Posterior vena cava (tissue), 2 donors: ENCODE data around the gene INO80. TPM values are rescaled to one million over a fixed set of nuclear protein-coding genes. Genes with fewer than 3 reads are reported as not detected.
"Not testable (repeated sequence)": the region's sequence is repeated elsewhere in the genome, so short reads cannot be mapped to it uniquely, and the experiment has no call there.

Experiments
- DNase-seq: peaks from one replicate; pipeline ENCODE4 v3.0.0-alpha.2; 2020; ENCODE audit warnings: low spot score
- intact Hi-C, 2 donors: fragments of 100-400 bp; cut with DNase I; formaldehyde crosslinking; loops; one replicate each; pipeline versions ENCODE4 v1.14.1 to v1.14.2; 2022 to 2023
- total RNA-seq, 2 donors: library from RNA; stranded (reverse); fragmentation: NEBNext Ultra II Directional; extraction: Animal tissue kit (Norgen Biotek cat#: 25700); gene quantifications; one replicate each; pipeline ENCODE4 v1.2.1, GENCODE V29; 2021
- donor health status: DM: yes; HTN: yes; CAD: no.
- donor health status: DM: yes; HTN: yes; CAD: no.

The INO80 gene
- total RNA-seq, 2 donors from 2014 or later: 21.4 to 25.5 TPM

DNA sequence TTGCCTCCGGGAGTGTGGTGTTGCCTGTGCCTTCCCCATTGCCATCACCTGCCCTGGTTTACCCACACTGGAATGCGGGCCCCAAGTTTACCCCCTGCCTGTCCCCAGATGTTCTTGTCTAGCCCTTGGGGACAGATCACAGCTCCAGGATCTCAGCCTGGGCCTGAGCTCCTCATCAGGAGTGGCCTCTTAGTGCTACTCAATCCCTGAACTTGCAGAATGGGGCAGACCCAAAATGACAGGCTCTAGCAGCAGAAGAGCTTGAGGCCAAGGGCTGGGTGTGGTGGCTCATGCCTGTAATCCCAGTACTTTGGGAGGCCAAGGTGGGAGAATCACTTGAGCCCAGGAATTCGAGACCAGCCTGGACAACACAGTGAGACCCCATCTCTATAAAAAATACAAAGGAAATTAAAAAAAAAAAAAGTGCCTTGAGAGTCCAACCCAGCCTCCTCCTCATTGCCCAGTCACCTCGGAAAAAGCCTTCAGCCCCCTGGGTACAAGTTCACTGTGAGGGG, 159.0 kb downstream of the INO80 start:
- intact Hi-C loops: no loop called here
- no peak for DNase-seq

DNA sequence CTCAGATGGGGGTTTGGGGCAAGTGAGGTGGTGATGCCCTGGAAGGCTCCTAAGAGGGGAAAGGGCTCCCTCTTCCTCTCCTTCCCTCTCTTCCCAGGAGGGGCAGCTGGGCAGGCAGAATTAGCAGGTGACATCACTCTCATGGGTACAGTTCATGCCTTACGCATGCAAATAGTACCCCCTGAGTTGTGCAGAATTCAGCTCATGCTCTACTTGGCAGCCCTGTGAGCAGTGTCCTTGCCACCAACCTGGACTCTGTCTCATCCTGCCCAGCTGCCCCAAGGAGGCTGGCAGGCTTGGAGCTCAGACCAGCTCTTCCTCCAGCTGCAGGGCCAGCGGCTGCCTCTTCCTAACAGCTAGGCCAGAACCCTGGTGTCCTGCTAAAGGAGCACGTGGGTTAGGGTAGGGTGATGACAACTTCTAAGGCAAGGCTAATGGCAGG, 159.5 kb downstream of the INO80 start:
- intact Hi-C loops: no loop called here

DNA sequence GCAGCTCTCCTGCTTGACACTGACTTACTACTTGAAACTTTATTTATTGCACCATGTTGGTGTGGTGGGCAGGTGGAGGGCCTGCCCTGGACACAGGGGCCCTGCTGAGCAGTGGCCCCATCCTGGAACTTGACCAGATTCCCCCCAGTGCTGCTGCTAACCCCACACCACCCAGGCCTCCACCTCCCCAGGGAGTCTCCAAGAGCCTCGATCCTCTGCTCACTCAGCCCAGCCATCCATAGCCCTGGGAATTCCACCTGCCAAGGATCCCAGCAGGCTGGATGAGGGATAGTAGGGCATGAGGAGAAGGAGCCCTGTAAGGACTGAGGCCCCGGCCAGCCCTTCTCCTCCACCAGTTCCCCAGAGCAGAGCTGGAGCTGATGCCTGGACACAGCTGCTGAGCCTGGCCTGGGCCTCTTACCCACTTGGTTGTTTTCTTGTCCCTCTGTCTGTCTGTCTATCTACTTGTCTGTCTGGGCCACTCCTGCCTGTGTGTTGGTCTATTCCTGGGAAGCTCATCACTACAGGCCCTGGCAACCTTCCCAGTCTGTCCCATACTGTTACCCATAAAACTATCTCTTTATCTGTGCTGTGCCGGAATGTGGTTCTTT, 160.0 kb downstream of the INO80 start:
- intact Hi-C loops: no loop called here
- DNase-seq: no peak

More for the DNA sequence above, 159.5 kb downstream of the INO80 start:
- DNase-seq: no peak

DNA sequence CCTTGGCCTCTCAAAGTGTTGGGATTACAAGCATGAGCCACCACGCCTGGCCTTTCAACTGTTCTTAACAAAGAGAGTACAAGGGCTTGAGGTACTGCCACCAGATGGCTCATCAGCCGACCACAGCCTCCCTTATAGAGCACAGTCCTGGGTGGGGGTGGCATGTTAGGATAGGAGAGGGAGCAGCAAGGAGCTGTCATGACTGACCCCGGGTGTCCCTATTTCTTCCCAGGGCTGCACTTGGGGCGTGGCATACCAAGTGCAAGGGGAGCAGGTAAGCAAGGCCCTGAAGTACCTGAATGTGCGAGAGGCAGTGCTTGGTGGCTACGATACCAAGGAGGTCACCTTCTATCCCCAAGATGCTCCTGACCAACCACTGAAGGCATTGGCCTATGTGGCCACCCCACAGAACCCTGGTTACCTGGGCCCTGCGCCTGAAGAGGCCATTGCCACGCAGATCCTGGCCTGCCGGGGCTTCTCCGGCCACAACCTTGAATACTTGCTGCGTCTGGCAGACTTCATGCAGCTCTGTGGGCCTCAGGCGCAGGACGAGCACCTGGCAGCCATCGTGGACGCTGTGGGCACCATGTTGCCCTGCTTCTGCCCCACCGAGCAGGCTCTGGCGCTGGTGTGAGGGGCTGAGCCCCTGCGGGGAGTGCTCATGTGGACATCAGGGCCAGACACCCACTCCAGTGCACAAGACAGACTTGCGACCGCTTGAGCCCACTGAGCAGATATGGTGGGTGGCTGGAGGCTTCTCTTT, 160.8 kb downstream of the INO80 start:
- intact Hi-C loops: no loop called here
- DNase-seq: no peak

DNA sequence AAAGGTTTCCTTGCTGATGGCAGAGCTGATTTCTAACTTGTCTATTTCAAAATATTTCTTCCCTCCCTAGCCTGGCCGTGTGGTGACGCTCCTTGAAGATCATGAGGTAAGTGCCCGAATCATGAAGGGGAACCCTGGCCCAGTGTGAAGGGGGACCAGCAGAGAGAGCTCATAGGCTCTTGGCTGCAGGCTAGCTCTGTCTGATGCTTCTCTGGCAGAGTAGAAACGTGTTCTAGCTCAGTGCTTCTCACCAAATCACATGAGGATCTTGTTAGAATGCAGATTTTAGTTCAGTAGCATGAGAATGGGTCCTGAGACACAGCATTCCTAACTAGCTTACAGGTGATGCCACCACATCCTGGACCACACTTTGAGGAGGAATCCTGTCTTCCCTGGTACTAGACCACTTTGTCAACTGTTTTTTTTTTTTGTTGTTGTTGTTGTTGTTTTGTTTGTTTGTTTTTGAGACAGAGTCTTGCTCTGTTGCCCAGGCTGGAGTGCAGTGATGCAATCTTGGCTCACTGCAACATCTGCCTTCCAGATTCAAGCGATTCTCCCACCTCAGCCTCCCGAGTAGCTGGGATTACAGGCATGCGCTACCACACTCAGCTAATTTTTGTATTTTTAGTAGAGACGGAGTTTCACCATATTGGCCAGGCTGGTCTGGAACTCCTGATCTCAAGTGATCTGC, 161.8 kb downstream of the INO80 start:
- DNase-seq, intact Hi-C loops: not testable (repeated sequence)

DNA sequence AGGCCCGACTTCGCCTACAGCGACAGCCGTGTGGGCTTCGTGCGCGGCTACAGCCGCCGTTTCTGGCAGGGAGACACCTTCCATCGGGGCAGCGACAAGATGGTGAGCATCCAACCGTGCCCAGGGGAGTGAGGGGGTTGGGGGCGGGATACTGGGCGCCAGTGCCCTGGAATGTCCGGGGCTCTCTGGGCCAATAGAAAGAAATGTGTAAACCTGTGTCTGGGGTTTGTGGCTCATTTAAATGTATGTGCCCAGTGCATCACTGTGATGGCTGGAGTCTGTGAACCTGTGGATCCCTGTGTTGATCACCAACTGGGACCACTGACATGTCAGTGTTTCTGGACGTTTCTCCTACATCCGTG, 162.4 kb downstream of the INO80 start:
- peak; percentile 82 for DNase-seq
- intact Hi-C loops: loop anchor here in 1 of 2 donors (2.0 kb wide), 1 partner anchor 67 kb away; no protein-coding TSS in a partner anchor

DNA sequence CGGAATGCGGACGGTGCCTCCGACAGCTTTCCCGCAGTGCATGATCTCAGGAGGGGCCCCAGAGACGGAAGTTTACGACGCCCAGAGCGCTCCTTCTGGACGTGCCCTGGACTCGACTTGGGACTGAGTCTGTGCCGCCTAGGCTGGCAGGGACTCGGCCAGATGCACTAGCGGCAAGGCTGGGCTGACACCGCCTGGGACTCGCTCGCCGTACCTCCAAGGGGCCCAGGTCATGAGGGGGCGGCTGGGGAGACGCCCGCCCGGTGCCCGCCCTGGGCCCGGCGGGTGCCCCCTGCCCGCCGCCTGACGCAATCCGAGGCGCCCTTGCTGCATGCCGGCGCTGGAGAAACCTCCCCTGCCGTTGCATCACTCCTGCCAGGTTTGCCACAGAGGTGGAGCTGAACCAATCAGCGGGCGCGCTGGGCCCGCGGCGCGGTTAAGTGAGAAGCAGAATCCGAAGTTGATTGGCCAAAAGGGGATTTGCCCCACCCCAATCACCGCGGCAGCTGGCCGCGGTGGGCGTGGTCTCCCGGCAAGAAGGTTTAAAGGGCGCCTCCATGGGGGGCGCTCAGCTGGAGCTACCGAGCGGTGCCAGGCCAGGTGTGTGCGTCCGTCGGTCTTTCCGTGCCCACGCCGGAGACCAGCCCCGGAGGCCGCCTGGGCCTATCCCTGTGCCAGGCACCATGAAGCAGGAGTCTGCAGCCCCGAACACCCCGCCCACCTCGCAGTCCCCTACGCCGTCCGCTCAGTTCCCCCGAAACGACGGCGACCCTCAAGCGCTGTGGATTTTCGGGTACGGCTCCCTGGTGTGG, 163.0 kb downstream of the INO80 start, which contains the start of gene CHAC1:
CHAC1 (plus strand) TSS at position 571 of the 812 bp plus-strand sequence; CDS start at position 684, 113 bp downstream.
- intact Hi-C loops: loop anchor here in 1 of 2 donors (2.0 kb wide), 1 partner anchor 68 kb away; no protein-coding TSS in a partner anchor
- DNase-seq: peak; percentile 96

DNA sequence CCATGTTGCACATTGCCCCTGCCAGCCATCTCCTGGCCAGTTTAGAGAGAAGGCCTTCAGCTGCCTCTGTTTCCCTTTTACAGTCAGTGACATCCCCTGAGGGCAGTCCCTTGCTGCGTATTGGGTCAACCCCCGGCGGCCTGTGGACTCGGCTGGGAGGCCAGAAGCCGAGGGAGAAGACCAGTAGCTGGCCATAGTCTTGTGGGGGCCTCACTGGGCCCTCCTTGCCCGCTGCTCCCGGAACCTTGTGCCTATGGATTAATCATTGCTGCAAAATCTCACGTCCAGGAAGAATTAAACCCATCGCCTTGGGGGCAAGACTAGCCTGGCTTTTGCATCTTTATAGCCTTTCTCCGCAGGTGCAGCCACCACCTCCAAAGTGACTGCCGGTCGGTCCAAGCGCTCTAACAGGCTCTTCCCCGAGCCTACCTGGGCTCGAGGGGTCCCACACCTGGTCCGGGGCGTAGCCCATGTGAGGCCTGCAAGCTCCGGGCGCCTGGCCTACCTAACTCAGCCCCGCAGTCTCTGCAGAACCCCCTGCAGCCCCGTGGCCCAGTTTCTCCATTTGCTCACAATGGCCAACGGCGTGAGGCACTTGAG, 163.7 kb downstream of the INO80 start:
- intact Hi-C loops: loop anchor here in 1 of 2 donors (2.0 kb wide), 1 partner anchor 68 kb away; no protein-coding TSS in a partner anchor
- DNase-seq: no peak

DNA sequence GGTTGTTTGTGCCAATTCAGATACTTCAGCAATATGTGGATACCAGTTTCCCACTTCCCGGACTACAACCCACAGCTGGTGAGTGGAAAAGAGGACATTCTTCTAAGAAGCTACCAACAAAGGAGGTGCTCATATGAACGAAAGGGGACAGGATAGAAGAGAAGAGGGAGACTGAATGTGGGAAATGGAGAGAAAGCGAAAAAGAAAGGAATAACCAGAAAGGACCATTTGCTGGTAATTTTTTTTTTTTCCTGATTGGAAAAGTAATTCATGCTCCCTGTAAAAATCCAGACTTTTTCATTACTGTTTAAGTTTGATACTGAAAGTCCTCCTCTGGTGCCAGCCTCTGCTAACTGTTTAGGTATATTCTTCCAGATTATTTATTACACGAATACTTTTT, 164.3 kb downstream of the INO80 start:
- intact Hi-C loops: loop anchor here in 1 of 2 donors (2.0 kb wide), 1 partner anchor 69 kb away; no protein-coding TSS in a partner anchor
- DNase-seq: no peak

DNA sequence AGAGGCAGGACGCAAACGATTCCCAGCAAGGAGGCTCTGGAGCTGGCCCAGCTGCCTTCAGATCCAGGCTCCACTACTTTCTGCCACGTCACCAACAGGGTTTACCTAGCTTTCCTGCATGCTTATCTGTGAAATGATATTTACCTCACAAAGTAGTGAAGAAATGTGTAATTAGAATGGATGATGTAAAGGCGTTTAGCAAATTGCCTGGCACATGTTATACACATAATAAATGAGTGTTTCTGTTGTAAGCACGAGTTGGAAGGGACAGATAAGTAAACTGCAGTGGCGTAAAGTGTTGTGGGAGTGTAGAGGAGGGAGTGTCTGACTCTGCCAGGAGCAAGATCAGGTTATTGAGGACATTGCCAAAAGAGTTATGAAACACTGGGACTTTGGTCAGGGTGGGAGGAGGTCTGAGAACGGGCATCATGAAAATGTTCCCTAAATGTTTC, 166.3 kb downstream of the INO80 start:
- DNase-seq: no peak
- intact Hi-C loops: no loop called here

DNA sequence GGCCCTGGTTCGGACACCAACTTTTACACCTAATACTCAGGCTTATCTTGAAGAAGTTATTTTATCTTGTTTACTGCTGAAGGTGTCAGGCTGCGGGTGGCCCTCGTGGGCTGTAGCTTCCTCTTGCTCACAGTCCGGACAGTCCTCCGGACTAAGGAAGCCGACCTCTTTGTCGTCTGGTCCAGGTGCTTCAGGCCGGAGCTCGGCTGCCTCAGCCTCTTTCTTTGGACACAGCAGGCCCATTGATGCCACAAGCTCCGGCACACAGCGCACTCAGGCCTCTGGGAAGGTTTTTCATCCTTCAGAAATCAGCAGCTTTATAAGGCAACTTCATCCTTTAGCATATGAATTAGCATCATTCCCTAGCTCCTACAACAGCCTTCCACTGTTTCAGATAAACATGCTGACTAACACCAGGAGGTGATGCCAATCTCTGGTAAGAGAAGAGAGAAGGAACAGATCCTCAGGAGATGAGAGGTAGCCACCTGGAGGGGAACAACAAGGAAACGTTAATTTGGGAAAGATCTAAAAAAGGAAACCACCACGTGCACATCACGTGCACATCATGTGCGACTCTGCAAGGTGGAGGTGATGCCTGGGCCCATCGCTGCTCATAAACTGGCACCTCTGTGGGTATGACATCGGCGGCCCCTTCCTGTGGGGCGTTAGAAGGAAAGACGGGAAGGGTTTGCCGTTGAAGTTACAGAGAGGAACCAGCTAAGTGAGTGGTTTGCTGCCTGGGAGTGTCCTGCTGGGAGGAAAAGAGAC, 167.2 kb downstream of the INO80 start:
- intact Hi-C loops: no loop called here
- no peak for DNase-seq

DNA sequence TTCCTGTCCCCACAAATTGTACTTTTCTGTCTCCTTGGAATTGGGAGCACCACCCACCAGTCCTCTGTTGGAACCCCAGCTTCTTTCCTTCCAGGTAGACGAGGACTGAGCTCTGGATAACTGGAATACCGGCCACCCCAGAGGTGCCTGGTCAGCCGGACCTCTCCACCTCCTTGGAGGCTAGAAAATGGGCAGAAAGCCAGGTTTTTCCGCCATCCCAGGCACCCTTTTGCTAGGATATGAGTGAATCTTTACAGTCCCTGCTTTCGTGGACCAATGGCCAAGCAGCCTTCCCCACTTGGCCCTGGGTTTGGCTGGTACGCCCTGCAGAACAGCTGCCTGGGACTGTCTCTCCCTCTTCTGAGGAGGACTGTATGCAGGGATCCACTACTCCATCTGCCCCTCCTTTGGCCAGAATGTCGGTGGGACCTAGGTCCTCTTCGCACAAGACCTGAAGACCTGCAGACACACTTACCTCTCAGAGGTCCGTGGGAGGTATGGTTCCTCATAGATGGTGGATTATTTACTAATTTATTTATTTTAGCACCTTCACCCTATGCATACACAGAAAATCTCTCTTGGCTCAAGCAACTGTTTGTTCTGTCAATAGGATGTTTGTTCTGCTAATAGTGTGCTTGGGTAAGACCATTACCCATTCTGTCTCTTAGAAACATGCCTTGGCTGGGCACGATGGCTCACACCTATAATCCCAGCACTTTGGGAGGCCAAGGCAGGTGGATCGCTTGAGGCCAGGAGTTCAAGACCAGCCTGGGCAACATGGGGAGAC, 171.4 kb downstream of the INO80 start:
- no peak for DNase-seq
- intact Hi-C loops: no loop called here

DNA sequence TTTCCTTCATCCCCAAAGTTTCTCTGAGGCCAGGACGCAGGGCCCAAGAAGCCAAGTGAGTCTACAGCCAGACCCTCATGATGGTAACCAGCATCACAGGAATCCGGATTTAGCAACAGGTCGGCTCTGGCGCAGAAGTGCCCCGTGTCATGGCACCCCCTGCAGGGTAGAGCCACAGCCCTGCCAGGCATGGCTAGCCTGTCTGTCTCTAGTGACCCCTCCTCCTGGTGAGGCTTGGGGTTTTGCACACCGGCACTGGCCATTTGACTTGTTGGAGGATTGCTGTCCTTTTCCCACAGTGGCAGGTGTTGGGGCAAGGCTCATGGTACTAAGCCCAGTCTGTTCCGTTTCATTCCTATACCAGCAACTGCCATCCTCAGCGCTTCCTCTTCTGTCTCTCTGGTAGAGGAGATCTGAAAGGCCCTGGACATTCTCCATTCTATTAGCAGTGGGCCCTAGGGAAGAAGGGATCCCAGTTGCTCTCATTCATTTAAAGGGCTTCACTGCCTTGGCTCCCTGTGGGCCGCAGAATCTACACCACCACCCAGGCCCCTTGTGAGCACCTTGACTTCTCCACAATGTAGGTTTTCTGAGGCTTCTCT, 172.2 kb downstream of the INO80 start:
- DNase-seq: peak; percentile 55
- intact Hi-C loops: no loop called here

DNA sequence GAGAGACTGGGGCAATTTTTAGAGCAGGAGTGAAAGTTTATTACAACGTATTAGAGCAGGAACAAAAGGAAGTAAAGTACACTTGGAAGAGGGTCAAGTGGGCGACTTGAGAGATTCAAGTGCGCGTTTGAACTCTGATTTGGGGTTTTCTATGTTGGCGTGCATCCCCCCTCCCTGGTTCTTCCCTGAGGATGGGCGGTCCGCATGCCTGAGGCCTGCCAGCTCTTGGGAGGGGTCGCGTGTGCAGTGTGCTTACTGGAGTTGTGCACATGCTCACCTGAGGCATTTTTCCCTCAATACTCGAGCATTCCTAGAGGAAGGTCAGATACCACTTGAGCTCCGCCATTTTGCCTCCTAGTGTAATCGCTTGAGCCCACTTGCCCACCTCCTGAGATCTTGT, 173.2 kb downstream of the INO80 start:
- intact Hi-C loops: no loop called here
- DNase-seq: no peak

DNA sequence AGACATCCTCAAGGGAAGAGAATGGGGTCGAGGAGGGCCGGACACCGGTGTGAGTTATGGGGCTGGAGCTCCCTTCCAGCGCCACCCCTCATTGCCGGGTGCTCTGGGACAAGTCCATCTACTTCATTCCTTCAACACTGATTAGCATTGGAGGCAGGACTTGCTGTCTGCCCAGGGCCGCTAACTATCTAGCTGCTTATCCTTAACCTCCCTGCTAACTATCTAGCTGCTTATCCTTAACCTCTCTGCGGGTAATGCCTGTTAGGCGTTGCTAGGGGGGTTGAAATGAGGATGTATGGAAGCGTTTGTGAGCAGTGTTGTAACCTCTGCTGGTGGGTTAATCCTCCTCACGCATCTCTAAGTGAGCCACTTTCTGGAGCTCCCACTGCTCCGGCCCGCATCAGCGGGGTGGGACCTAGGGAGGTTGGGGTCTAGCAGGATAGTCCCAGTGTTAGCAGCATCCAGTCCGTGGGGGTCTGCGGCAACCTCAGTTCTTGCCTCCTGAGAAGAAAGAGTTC, 173.7 kb downstream of the INO80 start:
- intact Hi-C loops: no loop called here

DNA sequence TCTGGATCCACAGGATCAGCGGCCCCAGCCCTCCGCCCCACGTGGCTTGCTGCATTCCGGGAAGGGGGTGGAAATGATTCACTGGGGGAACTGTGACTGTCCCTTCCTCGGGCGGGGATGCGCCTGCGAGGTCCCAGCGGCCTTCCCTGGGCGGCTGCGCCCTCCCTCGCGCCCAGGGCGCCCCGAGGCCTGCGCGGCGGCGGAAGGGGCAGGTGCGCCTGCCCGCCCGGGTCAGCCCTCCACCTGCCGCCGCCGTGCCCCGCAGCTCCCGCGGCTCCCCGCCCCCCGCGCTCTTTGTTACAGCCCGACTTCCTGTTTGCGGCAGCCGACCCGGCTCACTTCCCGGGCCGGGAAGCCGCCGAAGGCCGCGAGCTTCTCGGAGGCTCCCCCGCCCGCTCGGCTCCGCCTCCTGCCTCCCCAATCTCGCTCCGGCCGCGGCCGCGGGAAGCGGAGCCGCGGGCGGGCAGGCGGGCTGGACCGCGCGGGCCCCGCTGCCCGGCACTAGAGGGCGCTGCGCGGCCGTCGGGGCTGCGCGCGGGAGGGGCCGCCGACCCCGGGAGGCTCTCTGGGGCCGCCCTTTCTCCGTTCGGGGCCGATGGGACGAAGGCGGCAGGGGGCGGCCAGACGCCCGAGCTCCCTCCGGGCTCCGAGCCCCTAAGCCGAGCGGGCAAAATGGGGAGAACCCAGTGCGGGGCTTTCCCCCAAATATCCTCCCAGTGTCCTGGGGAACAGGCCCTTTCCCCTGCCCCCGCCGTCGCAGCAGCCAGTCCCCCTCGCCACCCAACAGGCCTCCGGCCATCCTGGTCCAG, 174.3 kb downstream of the INO80 start:
- intact Hi-C loops: no loop called here
- DNase-seq: peak; percentile 93

More for the DNA sequence above, 173.7 kb downstream of the INO80 start:
- peak; percentile 79 for DNase-seq
